DMS 273 (cell line): ENCODE measurements around the gene HEMK1.

Experiments used
- DNase-seq: peaks from one replicate; lab custom pipeline; 2025; ENCODE audit not compliant: unreplicated experiment; lab: John Stamatoyannopoulos, UW

Gene HEMK1

GRCh38 chr3:50635066-50635465 is 65.7 kb downstream of the HEMK1 start:
- DNase-seq, result no peak

GRCh38 chr3:50637011-50637410 is 67.7 kb downstream of the HEMK1 start:
- no peak for DNase-seq

DNA sequence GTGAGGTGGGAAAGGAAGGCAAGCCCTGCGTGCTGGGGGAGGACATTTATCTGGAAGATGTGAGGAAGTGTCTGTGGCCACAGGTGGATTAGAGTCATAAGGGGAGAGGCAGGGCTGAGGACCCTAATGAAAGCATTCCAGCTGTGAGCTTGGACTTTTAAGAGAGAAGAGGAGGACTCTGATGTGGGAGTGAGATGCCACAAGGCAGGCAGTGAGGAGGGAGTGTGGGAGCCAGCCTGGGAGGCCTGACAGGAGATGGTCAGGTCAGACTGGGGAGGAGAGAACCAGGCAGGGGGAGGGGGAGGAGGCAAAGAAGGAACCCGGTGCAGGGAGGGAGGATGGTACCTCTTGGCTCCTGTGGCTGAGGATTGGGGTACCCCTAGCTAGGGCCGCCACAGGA is 68.6 kb downstream of the HEMK1 start:
- no peak for DNase-seq

GRCh38 chr3:50639055-50639494 is 69.8 kb downstream of the HEMK1 start:
- no peak for DNase-seq

DNA sequence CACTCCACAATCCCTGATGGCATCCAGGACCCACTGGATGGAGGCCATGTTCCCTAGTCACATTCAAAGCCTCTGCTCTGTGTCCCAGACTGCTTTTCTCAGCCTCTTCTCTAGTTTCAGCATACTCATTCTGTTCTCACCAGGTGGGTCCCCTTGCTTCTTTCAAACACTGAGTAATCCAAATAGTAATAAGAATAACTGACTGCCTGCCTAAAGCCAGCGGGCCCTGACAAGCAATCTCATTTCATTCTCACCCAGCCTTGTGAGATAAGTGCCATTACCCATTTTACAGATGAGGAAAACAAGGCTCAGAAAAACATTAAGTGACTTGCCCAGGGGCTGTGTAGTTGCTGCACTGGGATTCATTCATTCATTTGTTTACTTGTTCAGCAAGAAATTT is 73.1 kb downstream of the HEMK1 start:
- no peak for DNase-seq

GRCh38 chr3:50644561-50644960 is 75.2 kb downstream of the HEMK1 start:
- no peak for DNase-seq

DNA sequence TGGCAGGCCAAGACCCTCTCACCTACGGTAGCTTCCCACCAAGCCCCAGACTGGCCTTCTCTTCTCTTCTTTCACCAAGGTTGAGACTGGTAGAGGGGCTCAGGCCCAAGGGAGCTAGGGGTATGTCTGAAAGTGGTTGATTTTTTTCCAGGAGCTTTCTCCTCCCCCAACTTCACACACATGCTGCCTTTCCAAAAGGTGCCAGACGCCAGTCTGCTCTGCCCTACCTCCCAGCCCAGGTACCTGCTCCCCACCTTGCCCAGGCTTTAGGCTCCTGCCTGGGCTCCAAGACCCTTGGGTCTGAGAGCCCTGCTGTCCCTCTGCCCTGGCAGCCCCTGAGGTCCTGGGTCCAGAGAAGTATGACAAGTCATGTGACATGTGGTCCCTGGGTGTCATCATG is 76.1 kb downstream of the HEMK1 start:
- no peak for DNase-seq
